H9 (cell line): Measurements from ENCODE around the gene MROH2A. TPM values are rescaled to one million over a fixed set of nuclear protein-coding genes. Genes with fewer than 3 reads are reported as not detected.

Experiments used
- DNase-seq: peaks from one replicate; pipeline ENCODE4 v3.0.0-alpha.2; 2017
- H2AFZ ChIP-seq: one replicate; pipeline ENCODE4 v1.6.1; 2013; ENCODE audit warnings: mild to moderate bottlenecking, low read length, control low read depth, moderate library complexity
- H2AK5ac ChIP-seq: 2 replicates; pipeline ENCODE4 v1.6.1; 2013; ENCODE audit warnings: low read length, control low read depth, mixed read lengths; ENCODE audit not compliant: insufficient read length
- H2BK120ac ChIP-seq: one replicate; pipeline ENCODE4 v1.6.1; 2013; ENCODE audit warnings: low read depth, mild to moderate bottlenecking, low read length, control low read depth, inconsistent platforms; ENCODE audit not compliant: poor library complexity, severe bottlenecking
- H2BK12ac ChIP-seq: 2 replicates; pipeline ENCODE4 v1.6.1; 2013; ENCODE audit warnings: low read length, control low read depth, mixed read lengths, low read depth; ENCODE audit not compliant: insufficient read length
- H2BK15ac ChIP-seq: 2 replicates; pipeline ENCODE4 v1.6.1; 2013; ENCODE audit warnings: low read depth, low read length, control low read depth
- H2BK20ac ChIP-seq: one replicate; pipeline ENCODE4 v1.6.1; 2013; ENCODE audit warnings: low read depth, mild to moderate bottlenecking, low read length, control low read depth, inconsistent platforms; ENCODE audit not compliant: poor library complexity, severe bottlenecking
- H2BK5ac ChIP-seq: 2 replicates; pipeline ENCODE4 v1.6.1; 2013; ENCODE audit warnings: low read length, control low read depth, mixed read lengths; ENCODE audit not compliant: insufficient read length
- H3K14ac ChIP-seq: 2 replicates; pipeline ENCODE4 v1.6.1; 2013; ENCODE audit warnings: low read length, control low read depth; ENCODE audit not compliant: insufficient read depth
- H3K18ac ChIP-seq: 2 replicates; pipeline ENCODE4 v1.6.1; 2013; ENCODE audit warnings: low read depth, mild to moderate bottlenecking, mixed read lengths, low read length, control low read depth; ENCODE audit not compliant: insufficient read length
- H3K23ac ChIP-seq: 2 replicates; pipeline ENCODE4 v1.6.1; 2013; ENCODE audit warnings: low read length, control low read depth, mixed read lengths, low read depth; ENCODE audit not compliant: insufficient read length
- H3K23me2 ChIP-seq: 2 replicates; pipeline ENCODE4 v1.6.1; 2013; ENCODE audit warnings: low read depth, mild to moderate bottlenecking, mixed read lengths, low read length, control low read depth; ENCODE audit not compliant: insufficient read length, poor library complexity, severe bottlenecking
- H3K27ac ChIP-seq: 2 replicates; pipeline ENCODE4 v1.5.1; 2013; ENCODE audit warnings: low read length, control low read depth, mixed read lengths, low read depth; ENCODE audit not compliant: insufficient read length
- H3K27me3 ChIP-seq: 2 replicates; pipeline ENCODE4 v1.6.1; 2013; ENCODE audit warnings: low read length, control low read depth, inconsistent platforms; ENCODE audit not compliant: insufficient read depth
- H3K4ac ChIP-seq: 2 replicates; pipeline ENCODE4 v1.6.1; 2013; ENCODE audit warnings: low read depth, mild to moderate bottlenecking, control low read depth, inconsistent platforms, low read length, moderate library complexity
- H3K4me1 ChIP-seq: 2 replicates; pipeline ENCODE4 v1.6.1; 2013; ENCODE audit warnings: low read length, control low read depth, inconsistent platforms; ENCODE audit not compliant: insufficient read depth
- H3K4me2 ChIP-seq: 2 replicates; pipeline ENCODE4 v1.6.1; 2013; ENCODE audit warnings: low read length, control low read depth, mixed read lengths; ENCODE audit not compliant: insufficient read length, insufficient read depth
- H3K56ac ChIP-seq: 2 replicates; pipeline ENCODE4 v1.6.1; 2013; ENCODE audit warnings: low read depth, mild to moderate bottlenecking, mixed read lengths, low read length, control low read depth; ENCODE audit not compliant: insufficient read length
- H3K79me1 ChIP-seq: 2 replicates; pipeline ENCODE4 v1.6.1; 2013; ENCODE audit warnings: low read depth, mild to moderate bottlenecking, moderate library complexity, low read length, control low read depth, inconsistent platforms; ENCODE audit not compliant: insufficient read depth, poor library complexity, severe bottlenecking
- H3K79me2 ChIP-seq: 2 replicates; pipeline ENCODE4 v1.6.1; 2013; ENCODE audit warnings: low read length, control low read depth, inconsistent platforms; ENCODE audit not compliant: insufficient read depth
- H3K9ac ChIP-seq: 2 replicates; pipeline ENCODE4 v1.6.1; 2013; ENCODE audit warnings: low read length, control low read depth, mixed read lengths; ENCODE audit not compliant: insufficient read length; ENCODE audit errors: extremely low read depth
- H3K9me3 ChIP-seq: one replicate; pipeline ENCODE4 v1.6.1; 2013; ENCODE audit warnings: low read depth, low read length, inconsistent platforms; ENCODE audit not compliant: control insufficient read depth
- H3T11ph ChIP-seq: one replicate; pipeline ENCODE4 v1.6.1; 2013; ENCODE audit warnings: mild to moderate bottlenecking, low read length, control low read depth, inconsistent platforms
- H4K20me1 ChIP-seq: one replicate; pipeline ENCODE4 v1.6.1; 2013; ENCODE audit not compliant: control insufficient read depth, insufficient read length, insufficient read depth
- H4K5ac ChIP-seq: 2 replicates; pipeline ENCODE4 v1.6.1; 2013; ENCODE audit warnings: low read depth, mild to moderate bottlenecking, mixed read lengths, low read length, control low read depth; ENCODE audit not compliant: insufficient read length
- H4K8ac ChIP-seq: replicated peaks from 2 replicates; pipeline ENCODE4 v1.6.1; 2013; ENCODE audit warnings: low read length, control low read depth, mixed read lengths, low read depth; ENCODE audit not compliant: insufficient read length
- H4K91ac ChIP-seq: 2 replicates; pipeline ENCODE4 v1.6.1; 2013; ENCODE audit warnings: low read depth, mild to moderate bottlenecking, moderate library complexity, mixed read lengths, low read length, control low read depth; ENCODE audit not compliant: insufficient read length
- H3K27ac Mint-ChIP-seq, 3 experiments: 2 replicates in 2 of 3; 3 replicates in 1 of 3; pipeline ENCODE4 v1.8.0; 2020 to 2021; ENCODE audit warnings: mixed read lengths in 3 of 3, mild to moderate bottlenecking in 1 of 3, moderate library complexity in 1 of 3
- H3K27me3 Mint-ChIP-seq: 2 replicates; pipeline ENCODE4 v1.8.0; 2021; ENCODE audit warnings: low read depth, mild to moderate bottlenecking, moderate library complexity, mixed read lengths
- H3K36me3 Mint-ChIP-seq, 3 experiments: 2 replicates in 2 of 3; 3 replicates in 1 of 3; pipeline ENCODE4 v1.8.0; 2020 to 2021; ENCODE audit warnings: low read depth in 3 of 3, mixed read lengths in 3 of 3; ENCODE audit not compliant: insufficient read depth in 1 of 3
- H3K4me1 Mint-ChIP-seq, 2 experiments: 2 replicates each; pipeline ENCODE4 v1.8.0; 2020; ENCODE audit warnings: mixed read lengths in 2 of 2
- H3K4me3 Mint-ChIP-seq, 2 experiments: 2 replicates in 1 of 2; 3 replicates in 1 of 2; pipeline ENCODE4 v1.8.0; 2020 to 2021; ENCODE audit warnings: mild to moderate bottlenecking in 2 of 2, mixed read lengths in 2 of 2, moderate library complexity in 1 of 2
- H3K9me3 Mint-ChIP-seq, 2 experiments: 2 replicates in 1 of 2; 3 replicates in 1 of 2; pipeline ENCODE4 v1.8.0; 2020; ENCODE audit warnings: mild to moderate bottlenecking in 2 of 2, mixed read lengths in 2 of 2, moderate library complexity in 1 of 2
- WGBS: extraction: QIAGEN DNeasy Blood & Tissue Kit; methylation state at CpG from one replicate; pipeline ENCODE4 v1.1.7; 2013; ENCODE audit warnings: missing lambda C conversion rate, low lambda C conversion rate, mixed read lengths; ENCODE audit not compliant: insufficient read length; ENCODE audit errors: extremely low coverage; 5-methylcytosine and 5-hydroxymethylcytosine counted together
- total RNA-seq: library from RNA; stranded (reverse); gene quantifications from 2 replicates; pipeline ENCODE4 v1.2.1, GENCODE V29; 2021
- TF ChIP-seq, protein P1 (sequence below): fragments of 200-600 bp; sonication (generic); conservative IDR thresholded peaks from 3 replicates; pipeline ENCODE4 v1.8.0; 2021; ENCODE audit warnings: antibody characterized with exemption, mild to moderate bottlenecking

Gene MROH2A
- total RNA-seq, 1 experiment from 2014 or later: not detected

DNA sequence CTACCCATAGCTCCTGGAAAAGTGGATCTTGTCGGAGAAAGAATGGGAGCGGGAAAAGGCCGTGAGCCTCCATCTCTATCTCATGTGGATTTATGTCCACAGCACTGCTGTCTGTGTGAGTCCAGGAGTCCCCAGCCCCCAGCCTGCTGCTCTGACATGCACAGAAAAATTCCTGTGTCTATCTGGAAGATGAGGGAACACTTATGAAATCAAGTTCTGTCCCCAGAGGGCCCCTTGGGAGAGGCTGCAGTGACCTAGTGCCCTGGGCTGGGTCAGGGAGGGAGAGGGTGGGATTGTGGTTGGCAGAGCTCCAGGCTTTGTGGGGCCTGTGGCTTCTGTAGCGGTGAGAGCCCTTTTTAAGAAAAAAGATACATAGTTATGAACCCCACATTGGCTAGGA, 38.6 kb downstream of the MROH2A start:
- H3T11ph ChIP-seq: no peak overlapping the region
- no peak overlapping the region for H2BK5ac ChIP-seq
- no peak overlapping the region for H4K5ac ChIP-seq
- H2BK12ac ChIP-seq: no peak overlapping the region
- no CpG with 5 or more reads among the region's 4 CpGs for WGBS
- no peak overlapping the region for H2AK5ac ChIP-seq
- H3K4me2 ChIP-seq: no peak overlapping the region
- DNase-seq: no peak
- no peak overlapping the region for H3K18ac ChIP-seq
- no peaks in the 10 kb centered on the region for H3K4me1 ChIP-seq
- no peak overlapping the region for H3K9ac ChIP-seq
- H3K27me3 ChIP-seq: no peaks in the 10 kb centered on the region
- no peaks in the 10 kb centered on the region for H3K79me1 ChIP-seq
- H3K14ac ChIP-seq: no peak overlapping the region
- no peak overlapping the region for H3K4ac ChIP-seq
- Mint-ChIP-seq H3K4me3 (no peak overlapping the region), H3K27me3 (peaks cover 7% of the 10 kb centered on the region), H3K9me3 (no peaks in the 10 kb centered on the region; a peak in 1 of 5 replicates), H3K4me1 (no peaks in the 10 kb centered on the region), H3K27ac (no peak overlapping the region), H3K36me3 (no peaks in the 10 kb centered on the region)
- H2AFZ ChIP-seq: no peak overlapping the region
- TF ChIP-seq, protein P1, sequence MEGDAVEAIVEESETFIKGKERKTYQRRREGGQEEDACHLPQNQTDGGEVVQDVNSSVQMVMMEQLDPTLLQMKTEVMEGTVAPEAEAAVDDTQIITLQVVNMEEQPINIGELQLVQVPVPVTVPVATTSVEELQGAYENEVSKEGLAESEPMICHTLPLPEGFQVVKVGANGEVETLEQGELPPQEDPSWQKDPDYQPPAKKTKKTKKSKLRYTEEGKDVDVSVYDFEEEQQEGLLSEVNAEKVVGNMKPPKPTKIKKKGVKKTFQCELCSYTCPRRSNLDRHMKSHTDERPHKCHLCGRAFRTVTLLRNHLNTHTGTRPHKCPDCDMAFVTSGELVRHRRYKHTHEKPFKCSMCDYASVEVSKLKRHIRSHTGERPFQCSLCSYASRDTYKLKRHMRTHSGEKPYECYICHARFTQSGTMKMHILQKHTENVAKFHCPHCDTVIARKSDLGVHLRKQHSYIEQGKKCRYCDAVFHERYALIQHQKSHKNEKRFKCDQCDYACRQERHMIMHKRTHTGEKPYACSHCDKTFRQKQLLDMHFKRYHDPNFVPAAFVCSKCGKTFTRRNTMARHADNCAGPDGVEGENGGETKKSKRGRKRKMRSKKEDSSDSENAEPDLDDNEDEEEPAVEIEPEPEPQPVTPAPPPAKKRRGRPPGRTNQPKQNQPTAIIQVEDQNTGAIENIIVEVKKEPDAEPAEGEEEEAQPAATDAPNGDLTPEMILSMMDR: no peak
- no peak overlapping the region for H2BK120ac ChIP-seq
- H4K20me1 ChIP-seq: no peaks in the 10 kb centered on the region
- H3K9me3 ChIP-seq: no peaks in the 10 kb centered on the region
- no peaks in the 10 kb centered on the region for H3K79me2 ChIP-seq
- H2BK20ac ChIP-seq: no peak overlapping the region
- no peaks in the 10 kb centered on the region for H3K23me2 ChIP-seq
- no peak overlapping the region for H4K91ac ChIP-seq
- no peak overlapping the region for H3K56ac ChIP-seq
- no peak overlapping the region for H3K27ac ChIP-seq
- H2BK15ac ChIP-seq: no peak overlapping the region
- H3K23ac ChIP-seq: no peak overlapping the region
- H4K8ac ChIP-seq: no peak overlapping the region
